GM21717 (cell line): Measurements from ENCODE around the gene CCHCR1.
"Not testable (repeated sequence)": the region's sequence is repeated elsewhere in the genome, so short reads cannot be mapped to it uniquely, and the experiment has no call there.

Experiments
- ATAC-seq: cut with Tn5 transposase; IDR thresholded peaks from one replicate; pipeline ENCODE4 v1.9.1; 2021; ENCODE audit warnings: mild to moderate bottlenecking, moderate library complexity; ENCODE audit not compliant: unreplicated experiment

Gene CCHCR1, protein sequence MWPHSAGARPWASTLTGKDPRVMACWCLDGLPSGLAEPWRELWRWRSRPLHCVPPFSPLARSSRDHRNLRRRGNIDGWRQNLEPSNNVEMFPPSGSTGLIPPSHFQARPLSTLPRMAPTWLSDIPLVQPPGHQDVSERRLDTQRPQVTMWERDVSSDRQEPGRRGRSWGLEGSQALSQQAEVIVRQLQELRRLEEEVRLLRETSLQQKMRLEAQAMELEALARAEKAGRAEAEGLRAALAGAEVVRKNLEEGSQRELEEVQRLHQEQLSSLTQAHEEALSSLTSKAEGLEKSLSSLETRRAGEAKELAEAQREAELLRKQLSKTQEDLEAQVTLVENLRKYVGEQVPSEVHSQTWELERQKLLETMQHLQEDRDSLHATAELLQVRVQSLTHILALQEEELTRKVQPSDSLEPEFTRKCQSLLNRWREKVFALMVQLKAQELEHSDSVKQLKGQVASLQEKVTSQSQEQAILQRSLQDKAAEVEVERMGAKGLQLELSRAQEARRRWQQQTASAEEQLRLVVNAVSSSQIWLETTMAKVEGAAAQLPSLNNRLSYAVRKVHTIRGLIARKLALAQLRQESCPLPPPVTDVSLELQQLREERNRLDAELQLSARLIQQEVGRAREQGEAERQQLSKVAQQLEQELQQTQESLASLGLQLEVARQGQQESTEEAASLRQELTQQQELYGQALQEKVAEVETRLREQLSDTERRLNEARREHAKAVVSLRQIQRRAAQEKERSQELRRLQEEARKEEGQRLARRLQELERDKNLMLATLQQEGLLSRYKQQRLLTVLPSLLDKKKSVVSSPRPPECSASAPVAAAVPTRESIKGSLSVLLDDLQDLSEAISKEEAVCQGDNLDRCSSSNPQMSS

DNA sequence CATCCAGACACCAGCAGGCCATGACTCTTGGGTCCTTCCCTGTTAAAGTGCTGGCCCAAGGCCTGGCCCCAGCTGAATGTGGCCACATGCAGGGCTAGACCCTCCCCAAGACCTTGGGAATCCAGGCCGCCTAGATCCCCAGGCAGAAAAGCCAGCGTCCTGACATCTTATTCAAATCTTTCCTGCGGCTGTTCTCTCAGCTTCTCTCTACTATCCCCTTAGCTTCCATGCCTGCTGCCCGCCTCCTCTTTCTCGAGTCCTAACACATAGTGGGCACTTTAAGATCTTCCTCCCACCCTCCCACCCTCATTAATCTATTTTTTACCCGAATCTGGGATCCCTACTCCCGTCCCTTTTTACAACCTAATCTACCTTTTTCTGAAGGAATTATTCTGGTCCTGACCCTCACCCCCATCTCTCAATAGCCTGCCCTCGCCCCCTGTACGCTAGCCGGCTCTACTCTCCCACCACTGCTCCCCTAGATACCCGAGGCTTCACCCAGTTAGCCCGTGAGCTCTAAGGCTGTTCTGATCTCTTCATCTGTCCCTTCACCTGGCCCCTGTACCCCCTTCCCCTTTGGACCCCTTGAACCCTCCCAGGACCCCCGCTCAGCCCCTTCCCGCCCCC lies at the start of gene CCHCR1:
TSS of gene CCHCR1 (minus strand) at position 290 of the 627 bp plus-strand sequence. CDS start at position 88, 202 bp downstream.
- ATAC-seq, result no peak

GRCh38 chr6:31205638-31206037 lies 48.0 kb upstream of the CCHCR1 start:
- no peak for ATAC-seq

DNA sequence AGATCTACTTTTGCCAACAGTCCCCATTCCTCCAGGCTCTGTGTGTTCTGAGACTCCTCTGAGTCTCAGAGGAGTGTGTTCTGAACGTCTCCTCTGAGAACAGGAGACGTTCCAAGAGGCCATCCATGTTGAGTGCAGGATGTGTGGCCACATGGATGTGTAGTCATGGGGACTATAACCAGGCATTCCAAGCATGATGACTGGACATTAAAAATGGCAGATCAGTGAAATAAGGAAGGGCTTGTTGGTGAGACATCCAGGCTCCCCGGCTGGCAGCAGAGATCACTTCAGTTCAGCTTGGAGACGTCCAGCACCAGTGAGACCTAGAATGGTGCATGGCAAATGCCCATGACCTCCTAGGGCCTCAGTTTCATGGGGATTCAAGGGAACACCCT lies 47.1 kb upstream of the CCHCR1 start:
- no peak for ATAC-seq

DNA sequence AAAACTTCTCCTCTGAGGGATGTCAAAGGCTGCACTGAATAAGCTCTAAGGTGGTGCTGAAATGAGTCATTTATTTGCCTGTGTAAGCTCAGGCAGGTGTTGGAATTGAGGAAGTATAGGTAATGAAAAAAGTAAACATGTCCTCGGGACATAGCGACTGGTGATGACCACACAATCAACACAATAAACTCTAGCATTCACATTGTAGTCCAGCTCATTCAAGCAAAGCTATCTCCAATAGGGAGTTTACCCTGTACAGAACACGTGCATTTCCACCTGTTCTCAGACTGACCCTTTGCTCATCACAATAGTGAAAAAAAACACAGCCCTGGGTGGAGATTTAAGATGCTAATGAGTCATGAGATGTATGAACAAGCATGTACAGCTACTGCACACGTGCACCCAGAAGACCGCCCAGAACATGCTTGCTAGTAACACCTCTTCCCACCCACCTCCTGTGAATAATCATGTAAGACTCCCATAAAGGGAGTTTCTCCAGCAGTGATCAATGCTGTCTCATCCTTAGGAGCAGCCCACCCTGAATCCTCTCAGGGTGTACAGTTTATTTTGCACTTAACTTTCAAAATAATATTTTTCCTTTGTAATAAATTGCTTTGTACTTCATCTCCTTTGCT lies 45.9 kb upstream of the CCHCR1 start:
- ATAC-seq, result peak; percentile 40

DNA sequence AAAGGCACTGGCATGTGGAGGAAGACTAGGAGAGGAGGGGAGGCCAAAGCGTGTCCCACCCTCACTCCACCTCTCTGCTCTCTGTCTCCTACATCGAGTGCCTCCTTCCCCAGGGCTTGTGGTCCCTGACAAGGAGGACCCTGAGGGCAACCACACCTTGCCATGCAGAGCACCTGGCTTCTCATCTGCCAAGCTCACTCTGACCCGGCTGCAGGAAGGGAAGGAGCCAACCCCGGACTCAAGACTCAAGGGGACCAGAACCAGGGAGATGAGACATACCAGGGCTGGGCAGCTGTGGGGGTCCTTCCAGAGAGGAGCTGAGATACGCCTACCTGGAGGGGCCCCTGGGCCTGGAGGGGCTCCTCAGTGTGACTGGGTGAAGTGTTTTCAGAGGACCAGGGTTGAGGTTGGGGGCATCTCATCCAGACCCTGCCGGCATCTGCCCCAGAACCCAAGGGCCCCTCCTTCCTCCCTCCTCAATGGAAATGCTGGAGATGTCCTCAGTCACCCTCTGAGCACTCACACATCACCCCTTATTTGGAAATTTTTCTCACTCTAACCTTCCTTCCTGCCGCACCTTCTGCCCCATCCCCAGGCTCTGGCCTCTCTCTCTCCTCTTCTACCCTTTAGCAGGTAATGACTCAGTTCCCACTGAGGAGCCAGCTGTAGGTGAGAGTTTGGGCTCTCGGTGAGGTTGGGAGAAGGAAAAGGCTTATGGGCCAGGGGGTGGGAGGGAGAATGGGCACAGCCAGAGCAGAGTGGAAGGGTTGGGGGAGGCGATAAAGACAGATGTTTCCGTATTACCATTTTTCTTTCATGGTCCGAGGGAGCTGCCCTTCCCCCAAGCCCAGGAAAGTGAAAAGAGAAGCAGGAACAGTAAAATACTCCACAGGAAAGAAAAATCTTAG lies 44.9 kb upstream of the CCHCR1 start:
- no peak for ATAC-seq

DNA sequence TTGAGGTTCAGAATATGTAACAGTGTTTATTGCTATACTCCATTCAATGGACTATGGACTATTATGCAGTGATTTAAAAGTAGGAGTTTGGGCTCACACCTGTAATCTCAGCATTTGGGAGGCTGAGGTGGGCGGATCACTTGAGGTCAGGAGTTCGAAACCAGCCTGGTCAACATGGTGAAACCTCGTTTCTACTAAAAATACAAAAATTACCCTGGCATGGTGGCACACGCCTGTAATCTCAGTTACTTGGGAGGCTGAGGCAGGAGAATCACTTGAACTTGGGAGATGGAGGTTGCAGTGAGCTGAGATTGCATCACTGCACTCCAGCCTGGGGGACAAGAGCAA lies 41.5 kb upstream of the CCHCR1 start:
- not testable (repeated sequence) for ATAC-seq

- peak; percentile 40 for ATAC-seq
Measured at GRCh38 chr6:31197559-31198305, 40.1 kb upstream of the CCHCR1 start.

DNA sequence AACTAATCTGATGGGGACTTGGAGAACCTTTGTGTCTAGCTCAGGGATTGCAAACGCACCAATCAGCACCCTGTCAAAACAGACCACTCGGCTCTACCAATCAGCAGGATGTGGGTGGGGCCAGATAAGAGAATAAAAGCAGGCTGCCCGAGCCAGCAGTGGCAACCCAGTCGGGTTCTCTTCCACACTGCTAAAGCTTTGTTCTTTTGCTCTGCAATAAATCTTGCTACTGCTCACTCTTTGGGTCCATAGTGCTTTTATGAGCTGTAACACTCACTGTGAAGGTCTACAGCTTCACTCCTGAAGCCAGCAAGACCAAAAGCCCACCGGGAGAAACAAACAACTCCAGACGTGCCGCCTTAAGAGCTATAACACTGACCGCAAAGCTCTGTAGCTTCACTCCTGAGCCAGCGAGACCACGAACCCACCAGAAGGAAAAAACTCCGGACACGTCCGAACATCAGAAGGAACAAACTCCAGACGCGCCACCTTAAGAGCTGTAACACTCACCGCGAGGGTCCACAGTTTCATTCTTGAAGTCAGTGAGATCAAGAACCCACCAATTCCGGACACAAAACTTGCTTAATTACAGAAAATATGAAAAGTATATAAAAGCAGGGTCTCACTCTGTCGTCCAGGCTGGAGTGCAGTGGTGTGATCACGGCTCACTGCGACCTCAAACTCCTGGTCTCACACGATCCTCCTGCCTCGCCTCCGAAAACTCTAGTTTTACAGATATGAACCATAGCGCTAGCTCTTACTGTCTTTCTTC lies 38.8 kb upstream of the CCHCR1 start:
- ATAC-seq, result not testable (repeated sequence)

DNA sequence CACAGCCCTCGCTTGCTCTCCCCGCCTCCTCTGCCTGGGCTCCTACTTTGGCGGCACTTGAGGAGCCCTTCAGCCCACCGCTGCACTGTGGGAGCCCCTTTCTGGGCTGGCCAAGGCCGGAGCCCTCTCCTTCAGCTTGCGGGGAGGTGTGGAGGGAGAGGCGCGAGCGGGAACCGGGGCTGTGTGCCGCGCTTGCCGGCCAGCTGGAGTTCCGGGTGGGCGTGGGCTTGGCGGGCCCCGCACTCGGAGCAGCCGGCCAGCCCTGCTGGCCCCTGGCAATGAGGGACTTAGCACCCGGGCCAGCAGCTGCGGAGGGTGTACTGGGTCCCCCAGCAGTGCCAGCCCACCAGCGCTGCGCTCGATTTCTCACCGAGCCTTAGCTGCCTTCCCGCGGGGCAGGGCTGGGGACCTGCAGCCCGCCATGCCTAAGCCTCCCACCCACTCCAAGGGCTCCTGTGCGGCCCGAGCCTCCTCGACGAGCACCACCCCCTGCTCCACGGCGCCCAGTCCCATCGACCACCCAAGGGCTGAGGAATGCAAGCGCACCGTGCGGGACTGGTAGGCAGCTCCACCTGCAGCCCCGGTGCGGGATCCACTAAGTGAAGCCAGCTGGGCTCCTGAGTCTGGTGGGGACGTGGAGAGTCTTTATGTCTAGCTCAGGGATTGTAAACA lies 37.8 kb upstream of the CCHCR1 start:
- not testable (repeated sequence) for ATAC-seq

- ATAC-seq, result no peak
Measured at GRCh38 chr6:31194061-31194834, 36.6 kb upstream of the CCHCR1 start.

- ATAC-seq, result no peak
Measured at GRCh38 chr6:31193206-31193605, 35.6 kb upstream of the CCHCR1 start.

- ATAC-seq, result not testable (repeated sequence)
Measured at GRCh38 chr6:31192431-31193105, 35.0 kb upstream of the CCHCR1 start.

DNA sequence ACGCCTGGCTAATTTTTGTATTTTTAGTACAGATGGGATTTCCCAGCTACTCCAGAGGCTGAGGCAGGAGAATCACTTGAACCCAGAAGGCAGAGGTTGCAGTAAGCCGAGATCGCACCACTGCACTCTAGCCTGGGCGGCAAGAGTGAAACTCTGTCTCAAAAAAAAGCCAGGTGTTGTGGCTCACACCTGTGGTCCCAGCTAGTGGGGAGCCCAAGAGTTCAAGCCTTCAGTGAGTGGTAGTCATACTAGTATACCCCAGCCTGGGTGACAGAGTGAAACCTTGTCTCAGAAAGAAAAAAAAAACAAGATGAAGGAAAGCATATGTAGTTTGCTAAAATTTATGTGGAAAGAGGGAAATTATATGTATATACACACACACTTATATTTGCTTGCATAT lies 32.9 kb upstream of the CCHCR1 start:
- peak; percentile 49 for ATAC-seq

- ATAC-seq, result not testable (repeated sequence)
Measured at GRCh38 chr6:31189223-31189622, 31.6 kb upstream of the CCHCR1 start.

DNA sequence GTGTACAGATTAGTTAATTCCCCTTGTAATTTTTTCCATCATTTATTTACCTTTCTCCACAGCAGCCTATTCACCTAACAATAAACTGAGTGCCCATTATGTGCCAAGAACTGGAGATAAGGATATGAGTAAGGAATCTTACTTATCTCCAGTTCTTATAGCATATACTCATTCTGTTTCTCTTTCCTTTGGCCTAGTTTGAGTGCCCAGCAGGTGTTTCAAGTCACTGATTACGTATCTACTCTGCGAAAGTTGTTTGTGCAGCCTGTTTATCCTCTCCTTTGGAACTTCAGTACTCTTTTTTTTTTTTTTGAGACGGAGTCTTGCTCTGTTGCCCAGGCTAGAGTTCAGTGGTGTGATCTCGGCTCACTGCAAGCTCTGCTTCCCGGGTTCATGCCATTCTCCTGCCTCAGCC lies 30.2 kb upstream of the CCHCR1 start:
- ATAC-seq, result no peak

GRCh38 chr6:31186052-31186734 lies 28.6 kb upstream of the CCHCR1 start:
- ATAC-seq, result no peak
